ENCODE results near the gene CHPT1. TPM values are rescaled to one million over a fixed set of nuclear protein-coding genes. Genes with fewer than 3 reads are reported as not detected.

The CHPT1 gene
- total and polyA plus RNA-seq, 2 of the 13 experiments (the other 11 are each of a cell fraction or from before 2014, with no cell fraction given), result 117 to 178 TPM

DNA sequence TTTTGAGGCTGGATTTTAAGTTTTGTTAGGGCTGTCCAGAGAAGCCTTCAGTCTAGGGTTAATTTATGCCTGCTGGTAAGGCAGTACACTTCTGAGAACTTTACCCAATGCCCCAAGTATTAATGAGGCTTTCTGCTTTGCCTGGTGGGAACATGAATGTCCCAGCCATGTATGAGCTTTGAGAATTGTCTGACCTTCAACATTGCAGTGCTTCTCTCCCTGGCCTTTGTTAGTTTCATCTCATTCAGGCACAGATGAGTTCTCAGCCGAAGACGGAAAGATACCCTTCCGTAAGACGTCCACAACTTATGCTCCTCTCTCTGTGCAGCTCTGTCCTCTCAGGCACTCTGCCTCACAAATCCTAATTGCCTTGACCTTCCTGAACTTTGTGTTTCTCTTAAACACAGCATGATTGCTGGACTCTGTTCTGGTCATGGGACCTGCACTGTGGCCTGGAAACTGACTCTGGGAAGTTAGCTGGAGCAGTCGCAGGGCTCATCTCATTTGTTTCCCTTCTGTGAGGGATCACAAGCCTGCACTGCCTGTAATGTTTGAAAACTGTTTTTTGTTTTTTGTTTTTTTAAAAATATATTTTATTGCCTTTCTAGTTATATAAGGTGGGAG lies 15.7 kb downstream of the CHPT1 start (continued):
- TF ChIP-seq, protein P1, sequence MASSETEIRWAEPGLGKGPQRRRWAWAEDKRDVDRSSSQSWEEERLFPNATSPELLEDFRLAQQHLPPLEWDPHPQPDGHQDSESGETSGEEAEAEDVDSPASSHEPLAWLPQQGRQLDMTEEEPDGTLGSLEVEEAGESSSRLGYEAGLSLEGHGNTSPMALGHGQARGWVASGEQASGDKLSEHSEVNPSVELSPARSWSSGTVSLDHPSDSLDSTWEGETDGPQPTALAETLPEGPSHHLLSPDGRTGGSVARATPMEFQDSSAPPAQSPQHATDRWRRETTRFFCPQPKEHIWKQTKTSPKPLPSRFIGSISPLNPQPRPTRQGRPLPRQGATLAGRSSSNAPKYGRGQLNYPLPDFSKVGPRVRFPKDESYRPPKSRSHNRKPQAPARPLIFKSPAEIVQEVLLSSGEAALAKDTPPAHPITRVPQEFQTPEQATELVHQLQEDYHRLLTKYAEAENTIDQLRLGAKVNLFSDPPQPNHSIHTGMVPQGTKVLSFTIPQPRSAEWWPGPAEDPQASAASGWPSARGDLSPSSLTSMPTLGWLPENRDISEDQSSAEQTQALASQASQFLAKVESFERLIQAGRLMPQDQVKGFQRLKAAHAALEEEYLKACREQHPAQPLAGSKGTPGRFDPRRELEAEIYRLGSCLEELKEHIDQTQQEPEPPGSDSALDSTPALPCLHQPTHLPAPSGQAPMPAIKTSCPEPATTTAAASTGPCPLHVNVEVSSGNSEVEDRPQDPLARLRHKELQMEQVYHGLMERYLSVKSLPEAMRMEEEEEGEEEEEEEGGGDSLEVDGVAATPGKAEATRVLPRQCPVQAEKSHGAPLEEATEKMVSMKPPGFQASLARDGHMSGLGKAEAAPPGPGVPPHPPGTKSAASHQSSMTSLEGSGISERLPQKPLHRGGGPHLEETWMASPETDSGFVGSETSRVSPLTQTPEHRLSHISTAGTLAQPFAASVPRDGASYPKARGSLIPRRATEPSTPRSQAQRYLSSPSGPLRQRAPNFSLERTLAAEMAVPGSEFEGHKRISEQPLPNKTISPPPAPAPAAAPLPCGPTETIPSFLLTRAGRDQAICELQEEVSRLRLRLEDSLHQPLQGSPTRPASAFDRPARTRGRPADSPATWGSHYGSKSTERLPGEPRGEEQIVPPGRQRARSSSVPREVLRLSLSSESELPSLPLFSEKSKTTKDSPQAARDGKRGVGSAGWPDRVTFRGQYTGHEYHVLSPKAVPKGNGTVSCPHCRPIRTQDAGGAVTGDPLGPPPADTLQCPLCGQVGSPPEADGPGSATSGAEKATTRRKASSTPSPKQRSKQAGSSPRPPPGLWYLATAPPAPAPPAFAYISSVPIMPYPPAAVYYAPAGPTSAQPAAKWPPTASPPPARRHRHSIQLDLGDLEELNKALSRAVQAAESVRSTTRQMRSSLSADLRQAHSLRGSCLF (CRISPR knock-in tag; IDR thresholded peaks at IDR 0.05; ENCODE audit: borderline replicate concordance), result no peak
- peak; percentile 35; the same call in 1 of the 2 replicates for TF ChIP-seq SMAD3 (CRISPR knock-in tag; IDR thresholded peaks at IDR 0.05)
- TF ChIP-seq, protein P2, sequence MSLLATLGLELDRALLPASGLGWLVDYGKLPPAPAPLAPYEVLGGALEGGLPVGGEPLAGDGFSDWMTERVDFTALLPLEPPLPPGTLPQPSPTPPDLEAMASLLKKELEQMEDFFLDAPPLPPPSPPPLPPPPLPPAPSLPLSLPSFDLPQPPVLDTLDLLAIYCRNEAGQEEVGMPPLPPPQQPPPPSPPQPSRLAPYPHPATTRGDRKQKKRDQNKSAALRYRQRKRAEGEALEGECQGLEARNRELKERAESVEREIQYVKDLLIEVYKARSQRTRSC (CRISPR knock-in tag; IDR thresholded peaks at IDR 0.05; ENCODE audit: low read depth), result no peak
- TF ChIP-seq JDP2 (CRISPR knock-in tag; IDR thresholded peaks at IDR 0.05; ENCODE audit: borderline replicate concordance), result no peak
- TF ChIP-seq ELF1 (CRISPR knock-in tag; IDR thresholded peaks at IDR 0.05), result peak; percentile 56
- TF ChIP-seq KDM6A (CRISPR knock-in tag; IDR thresholded peaks at IDR 0.05; ENCODE audit: low read depth), result peak; percentile 27; the same call in 1 of the 2 replicates
- no peak for TF ChIP-seq ZNF879 (CRISPR knock-in tag; IDR thresholded peaks at IDR 0.05)
- TF ChIP-seq PHF21A (CRISPR knock-in tag; IDR thresholded peaks at IDR 0.05), result peak; percentile 51; the same call in 1 of the 2 replicates
- TF ChIP-seq, protein P3, sequence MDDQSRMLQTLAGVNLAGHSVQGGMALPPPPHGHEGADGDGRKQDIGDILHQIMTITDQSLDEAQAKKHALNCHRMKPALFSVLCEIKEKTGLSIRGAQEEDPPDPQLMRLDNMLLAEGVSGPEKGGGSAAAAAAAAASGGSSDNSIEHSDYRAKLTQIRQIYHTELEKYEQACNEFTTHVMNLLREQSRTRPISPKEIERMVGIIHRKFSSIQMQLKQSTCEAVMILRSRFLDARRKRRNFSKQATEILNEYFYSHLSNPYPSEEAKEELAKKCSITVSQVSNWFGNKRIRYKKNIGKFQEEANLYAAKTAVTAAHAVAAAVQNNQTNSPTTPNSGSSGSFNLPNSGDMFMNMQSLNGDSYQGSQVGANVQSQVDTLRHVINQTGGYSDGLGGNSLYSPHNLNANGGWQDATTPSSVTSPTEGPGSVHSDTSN (CRISPR knock-in tag; IDR thresholded peaks at IDR 0.05; ENCODE audit: borderline replicate concordance), result no peak
- no peak for TF ChIP-seq ATAD3A (CRISPR knock-in tag; IDR thresholded peaks at IDR 0.05)
- TF ChIP-seq ZNF816 (CRISPR knock-in tag; IDR thresholded peaks at IDR 0.05; ENCODE audit: borderline replicate concordance), result no peak
- TF ChIP-seq NKX3-1 (CRISPR knock-in tag; IDR thresholded peaks at IDR 0.05), result no peak
- TF ChIP-seq, protein P4, sequence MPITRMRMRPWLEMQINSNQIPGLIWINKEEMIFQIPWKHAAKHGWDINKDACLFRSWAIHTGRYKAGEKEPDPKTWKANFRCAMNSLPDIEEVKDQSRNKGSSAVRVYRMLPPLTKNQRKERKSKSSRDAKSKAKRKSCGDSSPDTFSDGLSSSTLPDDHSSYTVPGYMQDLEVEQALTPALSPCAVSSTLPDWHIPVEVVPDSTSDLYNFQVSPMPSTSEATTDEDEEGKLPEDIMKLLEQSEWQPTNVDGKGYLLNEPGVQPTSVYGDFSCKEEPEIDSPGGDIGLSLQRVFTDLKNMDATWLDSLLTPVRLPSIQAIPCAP (CRISPR knock-in tag; IDR thresholded peaks at IDR 0.05; ENCODE audit: low read depth), result no peak
- TF ChIP-seq, protein P5, sequence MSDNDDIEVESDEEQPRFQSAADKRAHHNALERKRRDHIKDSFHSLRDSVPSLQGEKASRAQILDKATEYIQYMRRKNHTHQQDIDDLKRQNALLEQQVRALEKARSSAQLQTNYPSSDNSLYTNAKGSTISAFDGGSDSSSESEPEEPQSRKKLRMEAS (IDR thresholded peaks at IDR 0.05), result peak; percentile 42; the same call in 1 of the 2 replicates
- TF ChIP-seq ZC3H4 (CRISPR knock-in tag; IDR thresholded peaks at IDR 0.05; ENCODE audit: borderline replicate concordance), result no peak
- TF ChIP-seq, protein P6, sequence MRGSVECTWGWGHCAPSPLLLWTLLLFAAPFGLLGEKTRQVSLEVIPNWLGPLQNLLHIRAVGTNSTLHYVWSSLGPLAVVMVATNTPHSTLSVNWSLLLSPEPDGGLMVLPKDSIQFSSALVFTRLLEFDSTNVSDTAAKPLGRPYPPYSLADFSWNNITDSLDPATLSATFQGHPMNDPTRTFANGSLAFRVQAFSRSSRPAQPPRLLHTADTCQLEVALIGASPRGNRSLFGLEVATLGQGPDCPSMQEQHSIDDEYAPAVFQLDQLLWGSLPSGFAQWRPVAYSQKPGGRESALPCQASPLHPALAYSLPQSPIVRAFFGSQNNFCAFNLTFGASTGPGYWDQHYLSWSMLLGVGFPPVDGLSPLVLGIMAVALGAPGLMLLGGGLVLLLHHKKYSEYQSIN (CRISPR knock-in tag; IDR thresholded peaks at IDR 0.05; ENCODE audit: borderline replicate concordance), result no peak
- no peak for TF ChIP-seq REPIN1 (CRISPR knock-in tag; IDR thresholded peaks at IDR 0.05; ENCODE audit: borderline replicate concordance, low read depth)
- TF ChIP-seq ZNF567 (CRISPR knock-in tag; IDR thresholded peaks at IDR 0.05; ENCODE audit: borderline replicate concordance), result no peak
- no peak for TF ChIP-seq TMF1 (CRISPR knock-in tag; IDR thresholded peaks at IDR 0.05; ENCODE audit: low read depth)
- no peak for TF ChIP-seq MAZ (IDR thresholded peaks at IDR 0.05; ENCODE audit: borderline replicate concordance, low read depth, low read length)
- TF ChIP-seq MAZ (CRISPR knock-in tag; IDR thresholded peaks at IDR 0.05; ENCODE audit: low read depth), result no peak
